Neural cell (in vitro differentiated cells): ENCODE measurements around the gene NUFIP1. TPM values are rescaled to one million over a fixed set of nuclear protein-coding genes. Genes with fewer than 3 reads are reported as not detected.

Experiments used
- H2AFZ ChIP-seq: fragments of 200-600, 300-800 bp; sonication (generic), shearing (Covaris generic); 2 replicates; pipeline ENCODE4 v1.6.0; 2014; ENCODE audit warnings: low read depth, mild to moderate bottlenecking, antibody characterized with exemption, low read length, moderate library complexity
- H3F3A ChIP-seq: fragments of 200-600 bp; shearing (Covaris generic); 2 replicates; pipeline ENCODE4 v1.6.1; 2016; ENCODE audit warnings: mild to moderate bottlenecking, moderate library complexity, mixed read lengths, antibody characterized with exemption, low read length; ENCODE audit not compliant: insufficient read depth, poor library complexity, severe bottlenecking
- H3K27ac ChIP-seq: fragments of 200-600, 300-800 bp; sonication (generic), shearing (Covaris generic); 2 replicates; pipeline ENCODE4 v1.5.1; 2014; ENCODE audit warnings: mild to moderate bottlenecking, low read length, moderate library complexity
- H3K27me3 ChIP-seq: fragments of 300-800, 200-600 bp; sonication (generic), shearing (Covaris generic); 2 replicates; pipeline ENCODE4 v1.6.0; 2014; ENCODE audit warnings: mild to moderate bottlenecking, low read depth, low read length, moderate library complexity; ENCODE audit not compliant: insufficient read depth
- H3K36me3 ChIP-seq: fragments of 300-800, 200-600 bp; sonication (generic), shearing (Covaris generic); 2 replicates; pipeline ENCODE4 v1.5.1; 2014; ENCODE audit warnings: mild to moderate bottlenecking, antibody characterized with exemption, low read length, moderate library complexity; ENCODE audit not compliant: insufficient read depth
- H3K4me2 ChIP-seq: fragments of 300-800, 200-600 bp; sonication (generic), shearing (Covaris generic); 2 replicates; pipeline ENCODE4 v1.6.0; 2014; ENCODE audit warnings: mild to moderate bottlenecking, low read length
- H3K4me3 ChIP-seq: fragments of 300-800, 200-600 bp; sonication (generic), shearing (Covaris generic); 2 replicates; pipeline ENCODE4 v1.5.1; 2014; ENCODE audit warnings: mild to moderate bottlenecking, low read length, moderate library complexity
- H3K79me2 ChIP-seq: fragments of 200-600 bp; shearing (Covaris generic); replicated peaks from 2 replicates; pipeline ENCODE4 v1.6.0; 2014; ENCODE audit warnings: mild to moderate bottlenecking, low read length, moderate library complexity; ENCODE audit not compliant: insufficient read depth
- H3K9ac ChIP-seq: fragments of 300-800, 200-600 bp; sonication (generic), shearing (Covaris generic); 2 replicates; pipeline ENCODE4 v1.6.1; 2016; ENCODE audit warnings: mild to moderate bottlenecking, low read length, mixed read lengths
- H3K9me2 ChIP-seq: fragments of 200-600 bp; shearing (Covaris generic); 2 replicates; pipeline ENCODE4 v1.6.1; 2016; ENCODE audit warnings: mild to moderate bottlenecking, low read length, mixed read lengths; ENCODE audit not compliant: insufficient read depth
- H3K9me3 ChIP-seq: fragments of 200-600, 300-800 bp; sonication (generic), shearing (Covaris generic); 2 replicates; pipeline ENCODE4 v1.6.1; 2016; ENCODE audit warnings: mild to moderate bottlenecking, mixed run types, low read length, moderate library complexity, mixed read lengths
- H4K20me1 ChIP-seq: fragments of 200-600 bp; shearing (Covaris generic); 2 replicates; pipeline ENCODE4 v1.6.1; 2016; ENCODE audit warnings: mild to moderate bottlenecking, mixed run types; ENCODE audit not compliant: insufficient read depth
- CTCF ChIP-seq: fragments of 450-650 bp; IDR thresholded peaks from 2 replicates; pipeline ENCODE4 v1.5.1; 2014; ENCODE audit warnings: antibody characterized with exemption, mild to moderate bottlenecking, moderate library complexity; ENCODE audit not compliant: poor library complexity, severe bottlenecking
- EP300 ChIP-seq: fragments of 450-650 bp; conservative IDR thresholded peaks from 2 replicates; pipeline ENCODE4 v1.6.1; 2014; ENCODE audit warnings: antibody characterized with exemption, mild to moderate bottlenecking, moderate library complexity; ENCODE audit not compliant: poor library complexity, severe bottlenecking
- EZH2 ChIP-seq: fragments of 200-600, 300-800 bp; shearing (Covaris generic), sonication (generic); IDR thresholded peaks from 2 replicates; pipeline ENCODE4 v1.6.1; 2014; ENCODE audit warnings: antibody characterized with exemption, low read length, borderline replicate concordance, mild to moderate bottlenecking; ENCODE audit not compliant: insufficient read depth, poor library complexity, severe bottlenecking
- MXI1 ChIP-seq: fragments of 450-650 bp; conservative IDR thresholded peaks from 2 replicates; pipeline ENCODE4 v1.6.1; 2014; ENCODE audit warnings: antibody characterized with exemption, mild to moderate bottlenecking; ENCODE audit not compliant: poor library complexity, severe bottlenecking
- POLR2AphosphoS5 ChIP-seq: IDR thresholded peaks from 2 replicates; pipeline ENCODE4 v1.6.1; 2012
- RAD21 ChIP-seq: fragments of 450-650 bp; conservative IDR thresholded peaks from 2 replicates; pipeline ENCODE4 v1.6.1; 2014; ENCODE audit warnings: antibody characterized with exemption, mild to moderate bottlenecking, moderate library complexity
- REST ChIP-seq: IDR thresholded peaks from 2 replicates; pipeline ENCODE4 v1.6.1; 2012; ENCODE audit warnings: borderline replicate concordance
- SMC3 ChIP-seq: fragments of 450-650 bp; conservative IDR thresholded peaks from 2 replicates; pipeline ENCODE4 v1.6.1; 2014; ENCODE audit warnings: antibody characterized with exemption, mild to moderate bottlenecking, moderate library complexity; ENCODE audit not compliant: poor library complexity
- TAF1 ChIP-seq: IDR thresholded peaks from 2 replicates; pipeline ENCODE4 v1.6.1; 2012; ENCODE audit warnings: low read depth
- polyA plus RNA-seq: library from polyadenylated mRNA; depleted of rRNA; stranded (reverse); fragments of >200 nt; gene quantifications from 2 replicates; pipeline ENCODE4 v1.2.3, GENCODE V29; 2014

NUFIP1 gene
- polyA plus RNA-seq, 1 donor from 2014 or later, result 11.0 TPM

- no peaks in the 10 kb centered on the region for H3K9me2 ChIP-seq
- H3K36me3 ChIP-seq, result no peaks in the 10 kb centered on the region
- no peaks in the 10 kb centered on the region for H3K79me2 ChIP-seq
- no peak overlapping the region for H2AFZ ChIP-seq
- TF ChIP-seq SMC3 (no peak), POLR2AphosphoS5 (no peak), TAF1 (no peak), REST (no peak), EP300 (no peak), MXI1 (no peak), EZH2 (no peak), CTCF (no peak), RAD21 (no peak)
- no peak overlapping the region for H3K9ac ChIP-seq
- H3K4me2 ChIP-seq, result no peak overlapping the region
- H3K27me3 ChIP-seq, result no peaks in the 10 kb centered on the region
- no peaks in the 10 kb centered on the region for H3F3A ChIP-seq
- H4K20me1 ChIP-seq, result no peaks in the 10 kb centered on the region
- H3K27ac ChIP-seq, result no peak overlapping the region
- no peak overlapping the region for H3K4me3 ChIP-seq
- no peaks in the 10 kb centered on the region for H3K9me3 ChIP-seq
Observed at GRCh38 chr13:44974056-44974793, 15.0 kb downstream of the NUFIP1 start.

- peaks cover 3% of the 10 kb centered on the region for H3K36me3 ChIP-seq
- TF ChIP-seq POLR2AphosphoS5 (no peak), MXI1 (no peak), EP300 (no peak), CTCF (peak; percentile 69), SMC3 (peak; percentile 71), REST (no peak), RAD21 (peak; percentile 64), EZH2 (no peak), TAF1 (no peak)
Observed at GRCh38 chr13:44972956-44973581, 16.2 kb downstream of the NUFIP1 start.

More at GRCh38 chr13:44972956-44973581, 16.2 kb downstream of the NUFIP1 start:
- Histone ChIP-seq H4K20me1 (no peaks in the 10 kb centered on the region), H2AFZ (no peak overlapping the region), H3K27me3 (no peaks in the 10 kb centered on the region), H3K9me3 (no peaks in the 10 kb centered on the region), H3K4me2 (no peak overlapping the region), H3F3A (no peaks in the 10 kb centered on the region), H3K27ac (no peak overlapping the region), H3K9me2 (no peaks in the 10 kb centered on the region), H3K4me3 (no peak overlapping the region), H3K79me2 (no peaks in the 10 kb centered on the region), H3K9ac (no peak overlapping the region)
